Measurements from ENCODE around the gene TRMU. TPM values are rescaled to one million over a fixed set of nuclear protein-coding genes. Genes with fewer than 3 reads are reported as not detected.

The TRMU gene
- total RNA-seq, 1 donor from 2014 or later = 38.2 TPM

DNA sequence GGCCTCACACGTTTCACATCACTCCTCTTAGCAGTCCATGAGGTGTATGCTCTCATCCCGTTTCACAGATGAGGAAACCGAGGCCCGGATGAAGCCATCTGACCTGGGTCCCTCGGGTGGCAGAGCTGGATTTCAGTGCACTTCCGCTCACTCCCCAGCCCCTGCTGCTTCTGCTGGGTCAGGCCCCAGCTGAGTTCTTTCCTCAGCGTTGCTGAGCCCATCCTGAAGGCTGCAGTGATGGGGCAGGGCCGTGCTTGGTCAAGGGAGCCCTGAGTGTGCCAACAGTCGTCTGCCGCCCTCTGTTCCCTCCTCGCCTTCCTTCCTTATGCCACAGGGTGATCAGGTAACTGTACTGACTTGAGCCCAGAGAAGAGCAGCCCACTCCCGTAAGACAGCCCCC, 12.1 kb downstream of the TRMU start:
- no peak overlapping the region for H3K27ac Mint-ChIP-seq (ENCODE audit: unreplicated experiment)
- no peaks in the 10 kb centered on the region for H3K27me3 Mint-ChIP-seq (ENCODE audit: unreplicated experiment)
- TF ChIP-seq, protein P1, sequence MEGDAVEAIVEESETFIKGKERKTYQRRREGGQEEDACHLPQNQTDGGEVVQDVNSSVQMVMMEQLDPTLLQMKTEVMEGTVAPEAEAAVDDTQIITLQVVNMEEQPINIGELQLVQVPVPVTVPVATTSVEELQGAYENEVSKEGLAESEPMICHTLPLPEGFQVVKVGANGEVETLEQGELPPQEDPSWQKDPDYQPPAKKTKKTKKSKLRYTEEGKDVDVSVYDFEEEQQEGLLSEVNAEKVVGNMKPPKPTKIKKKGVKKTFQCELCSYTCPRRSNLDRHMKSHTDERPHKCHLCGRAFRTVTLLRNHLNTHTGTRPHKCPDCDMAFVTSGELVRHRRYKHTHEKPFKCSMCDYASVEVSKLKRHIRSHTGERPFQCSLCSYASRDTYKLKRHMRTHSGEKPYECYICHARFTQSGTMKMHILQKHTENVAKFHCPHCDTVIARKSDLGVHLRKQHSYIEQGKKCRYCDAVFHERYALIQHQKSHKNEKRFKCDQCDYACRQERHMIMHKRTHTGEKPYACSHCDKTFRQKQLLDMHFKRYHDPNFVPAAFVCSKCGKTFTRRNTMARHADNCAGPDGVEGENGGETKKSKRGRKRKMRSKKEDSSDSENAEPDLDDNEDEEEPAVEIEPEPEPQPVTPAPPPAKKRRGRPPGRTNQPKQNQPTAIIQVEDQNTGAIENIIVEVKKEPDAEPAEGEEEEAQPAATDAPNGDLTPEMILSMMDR (IDR thresholded peaks at IDR 0.05) = no peak
- no peaks in the 10 kb centered on the region for H3K9me3 Mint-ChIP-seq (ENCODE audit: unreplicated experiment)
- peaks cover 43% of the 10 kb centered on the region for H3K36me3 Mint-ChIP-seq (ENCODE audit: unreplicated experiment)
- DNase-seq (ENCODE audit: extremely low spot score, unreplicated experiment) = no peak
- H3K4me3 Mint-ChIP-seq (ENCODE audit: unreplicated experiment) = no peak overlapping the region
- H3K4me1 Mint-ChIP-seq (ENCODE audit: unreplicated experiment) = peaks cover 1% of the 10 kb centered on the region

- H3K9me3 Mint-ChIP-seq (ENCODE audit: unreplicated experiment) = no peaks in the 10 kb centered on the region
- H3K4me3 Mint-ChIP-seq (ENCODE audit: unreplicated experiment) = no peak overlapping the region
- TF ChIP-seq, protein P1 (IDR thresholded peaks at IDR 0.05) = no peak
- H3K4me1 Mint-ChIP-seq (ENCODE audit: unreplicated experiment) = peaks cover 5% of the 10 kb centered on the region
- DNase-seq (ENCODE audit: extremely low spot score, unreplicated experiment) = no peak
- H3K27me3 Mint-ChIP-seq (ENCODE audit: unreplicated experiment) = no peaks in the 10 kb centered on the region
- no peak overlapping the region for H3K27ac Mint-ChIP-seq (ENCODE audit: unreplicated experiment)
- H3K36me3 Mint-ChIP-seq (ENCODE audit: unreplicated experiment) = peaks cover 42% of the 10 kb centered on the region
Observed at GRCh38 chr22:46348099-46348695, 12.7 kb downstream of the TRMU start.

GRCh38 chr22:46349238-46349637, 13.7 kb downstream of the TRMU start:
- Mint-ChIP-seq H3K4me1 (ENCODE audit: unreplicated experiment) (peaks cover 5% of the 10 kb centered on the region), H3K36me3 (ENCODE audit: unreplicated experiment) (peaks cover 36% of the 10 kb centered on the region), H3K27me3 (ENCODE audit: unreplicated experiment) (no peaks in the 10 kb centered on the region), H3K9me3 (ENCODE audit: unreplicated experiment) (no peaks in the 10 kb centered on the region), H3K4me3 (ENCODE audit: unreplicated experiment) (no peak overlapping the region), H3K27ac (ENCODE audit: unreplicated experiment) (no peak overlapping the region)
- TF ChIP-seq, protein P1 (IDR thresholded peaks at IDR 0.05) = no peak
- no peak for DNase-seq (ENCODE audit: extremely low spot score, unreplicated experiment)

GRCh38 chr22:46349681-46350080, 14.2 kb downstream of the TRMU start:
- Mint-ChIP-seq H3K4me1 (ENCODE audit: unreplicated experiment) (peaks cover 5% of the 10 kb centered on the region), H3K4me3 (ENCODE audit: unreplicated experiment) (no peak overlapping the region), H3K36me3 (ENCODE audit: unreplicated experiment) (peaks cover 35% of the 10 kb centered on the region), H3K27ac (ENCODE audit: unreplicated experiment) (no peak overlapping the region), H3K27me3 (ENCODE audit: unreplicated experiment) (no peaks in the 10 kb centered on the region), H3K9me3 (ENCODE audit: unreplicated experiment) (no peaks in the 10 kb centered on the region)
- no peak for DNase-seq (ENCODE audit: extremely low spot score, unreplicated experiment)
- TF ChIP-seq, protein P1 (IDR thresholded peaks at IDR 0.05) = no peak

DNA sequence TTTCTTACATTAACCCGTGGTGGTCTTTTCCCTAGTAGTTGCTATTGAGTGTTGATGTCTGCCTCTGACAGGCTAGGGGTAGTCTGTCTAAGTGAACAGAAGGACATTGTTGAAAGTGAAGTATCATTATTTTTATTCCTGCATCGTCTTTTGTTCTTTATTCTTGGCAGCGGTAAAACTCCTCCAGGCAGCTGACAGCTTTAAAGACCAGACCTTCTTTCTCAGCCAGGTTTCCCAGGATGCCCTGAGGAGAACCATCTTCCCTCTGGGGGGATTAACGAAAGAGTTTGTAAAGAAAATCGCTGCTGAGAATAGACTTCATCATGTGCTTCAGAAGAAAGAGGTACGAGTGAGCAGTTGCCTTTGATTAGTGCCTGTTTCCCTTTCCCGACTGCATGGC, 14.6 kb downstream of the TRMU start:
- TF ChIP-seq, protein P1 (IDR thresholded peaks at IDR 0.05) = no peak
- Mint-ChIP-seq H3K4me1 (ENCODE audit: unreplicated experiment) (peaks cover 5% of the 10 kb centered on the region), H3K27me3 (ENCODE audit: unreplicated experiment) (no peaks in the 10 kb centered on the region), H3K4me3 (ENCODE audit: unreplicated experiment) (no peak overlapping the region), H3K9me3 (ENCODE audit: unreplicated experiment) (no peaks in the 10 kb centered on the region), H3K27ac (ENCODE audit: unreplicated experiment) (no peak overlapping the region), H3K36me3 (ENCODE audit: unreplicated experiment) (peaks cover 35% of the 10 kb centered on the region)
- no peak for DNase-seq (ENCODE audit: extremely low spot score, unreplicated experiment)

Measured in osteocyte (in vitro differentiated cells).